ENCODE results near the gene TLCD1.

TLCD1 gene

DNA sequence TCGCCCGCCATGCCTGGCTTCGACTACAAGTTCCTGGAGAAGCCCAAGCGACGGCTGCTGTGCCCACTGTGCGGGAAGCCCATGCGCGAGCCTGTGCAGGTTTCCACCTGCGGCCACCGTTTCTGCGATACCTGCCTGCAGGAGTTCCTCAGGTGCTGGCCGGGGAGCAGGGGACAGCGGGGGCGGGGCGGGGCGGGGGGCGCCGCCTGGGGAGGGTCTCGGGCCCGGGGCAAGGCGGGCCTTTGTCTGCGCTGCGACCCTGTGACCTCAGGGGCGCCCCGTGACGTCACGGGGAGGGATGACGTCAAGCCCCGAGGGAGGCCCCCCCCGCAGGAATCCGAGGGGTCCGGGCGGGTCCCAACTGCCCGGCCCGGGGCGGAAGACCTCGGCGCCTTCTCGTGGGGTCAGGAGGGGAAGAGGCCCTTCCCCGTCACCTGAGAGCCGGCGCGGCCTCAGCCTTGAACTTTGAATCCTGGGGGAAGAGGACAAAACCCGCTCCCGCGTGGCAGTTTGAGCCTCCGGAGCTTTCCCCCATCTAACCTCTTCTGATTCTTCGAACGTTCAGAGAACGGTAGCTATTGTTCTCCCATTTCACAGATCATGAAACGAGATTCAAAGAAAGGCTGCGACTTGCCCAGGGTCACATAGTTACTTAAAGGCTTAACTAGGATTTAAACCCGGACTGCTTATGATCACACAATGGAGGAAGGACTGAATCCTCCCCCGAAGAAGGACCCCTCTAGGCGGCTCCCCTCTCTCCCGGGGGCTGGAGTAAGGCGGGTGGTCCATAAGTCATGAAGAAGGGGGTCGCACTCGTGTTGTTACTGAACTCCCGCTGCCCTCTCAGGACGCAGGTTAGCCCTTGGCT is 18.3 kb upstream of the TLCD1 start (continued):
- TF ChIP-seq, protein P1, sequence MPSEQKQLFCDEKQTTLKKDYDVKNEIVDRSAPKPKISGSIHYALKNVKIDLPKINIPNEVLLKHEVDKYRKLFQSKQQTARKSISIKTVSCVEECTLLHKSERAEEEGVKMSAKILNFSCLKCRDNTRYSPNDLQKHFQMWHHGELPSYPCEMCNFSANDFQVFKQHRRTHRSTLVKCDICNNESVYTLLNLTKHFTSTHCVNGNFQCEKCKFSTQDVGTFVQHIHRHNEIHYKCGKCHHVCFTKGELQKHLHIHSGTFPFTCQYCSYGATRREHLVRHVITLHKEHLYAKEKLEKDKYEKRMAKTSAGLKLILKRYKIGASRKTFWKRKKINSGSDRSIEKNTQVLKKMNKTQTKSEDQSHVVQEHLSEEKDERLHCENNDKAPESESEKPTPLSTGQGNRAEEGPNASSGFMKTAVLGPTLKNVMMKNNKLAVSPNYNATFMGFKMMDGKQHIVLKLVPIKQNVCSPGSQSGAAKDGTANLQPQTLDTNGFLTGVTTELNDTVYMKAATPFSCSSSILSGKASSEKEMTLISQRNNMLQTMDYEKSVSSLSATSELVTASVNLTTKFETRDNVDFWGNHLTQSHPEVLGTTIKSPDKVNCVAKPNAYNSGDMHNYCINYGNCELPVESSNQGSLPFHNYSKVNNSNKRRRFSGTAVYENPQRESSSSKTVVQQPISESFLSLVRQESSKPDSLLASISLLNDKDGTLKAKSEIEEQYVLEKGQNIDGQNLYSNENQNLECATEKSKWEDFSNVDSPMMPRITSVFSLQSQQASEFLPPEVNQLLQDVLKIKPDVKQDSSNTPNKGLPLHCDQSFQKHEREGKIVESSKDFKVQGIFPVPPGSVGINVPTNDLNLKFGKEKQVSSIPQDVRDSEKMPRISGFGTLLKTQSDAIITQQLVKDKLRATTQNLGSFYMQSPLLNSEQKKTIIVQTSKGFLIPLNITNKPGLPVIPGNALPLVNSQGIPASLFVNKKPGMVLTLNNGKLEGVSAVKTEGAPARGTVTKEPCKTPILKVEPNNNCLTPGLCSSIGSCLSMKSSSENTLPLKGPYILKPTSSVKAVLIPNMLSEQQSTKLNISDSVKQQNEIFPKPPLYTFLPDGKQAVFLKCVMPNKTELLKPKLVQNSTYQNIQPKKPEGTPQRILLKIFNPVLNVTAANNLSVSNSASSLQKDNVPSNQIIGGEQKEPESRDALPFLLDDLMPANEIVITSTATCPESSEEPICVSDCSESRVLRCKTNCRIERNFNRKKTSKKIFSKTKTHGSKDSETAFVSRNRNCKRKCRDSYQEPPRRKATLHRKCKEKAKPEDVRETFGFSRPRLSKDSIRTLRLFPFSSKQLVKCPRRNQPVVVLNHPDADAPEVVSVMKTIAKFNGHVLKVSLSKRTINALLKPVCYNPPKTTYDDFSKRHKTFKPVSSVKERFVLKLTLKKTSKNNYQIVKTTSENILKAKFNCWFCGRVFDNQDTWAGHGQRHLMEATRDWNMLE (tag by site-specific recombination; conservative IDR thresholded peaks at IDR 0.05; ENCODE audit: low read depth): no peak
- TF ChIP-seq ZNF335 (tag by site-specific recombination; conservative IDR thresholded peaks at IDR 0.05) (peak; percentile 75), PRDM1 (tag by site-specific recombination; IDR thresholded peaks at IDR 0.05) (no peak), SP3 (tag by site-specific recombination; IDR thresholded peaks at IDR 0.05) (peak; percentile 43), GFI1B (tag by site-specific recombination; IDR thresholded peaks at IDR 0.05) (no peak), ZNF791 (tag by site-specific recombination; IDR thresholded peaks at IDR 0.05) (no peak), ZBTB1 (tag by site-specific recombination; IDR thresholded peaks at IDR 0.05) (no peak), ZNF302 (tag by site-specific recombination; IDR thresholded peaks at IDR 0.05; ENCODE audit: low read depth) (no peak), TRIM28 (IDR thresholded peaks at IDR 0.05; ENCODE audit: borderline replicate concordance, low read length) (no peak), IKZF3 (tag by site-specific recombination; IDR thresholded peaks at IDR 0.05) (no peak), BCL11A (tag by site-specific recombination; IDR thresholded peaks at IDR 0.05; ENCODE audit: low read depth) (peak; percentile 58; the same call in 1 of the 2 replicates), ZNF133 (tag by site-specific recombination; IDR thresholded peaks at IDR 0.05) (no peak), MEIS1 (CRISPR knock-in tag; IDR thresholded peaks at IDR 0.05; ENCODE audit: borderline replicate concordance) (0 out of 2 replicates have a peak, but pooled peaks have one; percentile 1), KLF1 (tag by site-specific recombination; IDR thresholded peaks at IDR 0.05) (peak; percentile 46), ZNF426 (tag by site-specific recombination; IDR thresholded peaks at IDR 0.05) (no peak), KLF8 (tag by site-specific recombination; IDR thresholded peaks at IDR 0.05) (peak; percentile 89), ZNF10 (tag by site-specific recombination; IDR thresholded peaks at IDR 0.05) (0 out of 2 replicates have a peak, but pooled peaks have one; percentile 20), SCRT2 (tag by site-specific recombination; IDR thresholded peaks at IDR 0.05) (no peak)
- TF ChIP-seq, protein P2, sequence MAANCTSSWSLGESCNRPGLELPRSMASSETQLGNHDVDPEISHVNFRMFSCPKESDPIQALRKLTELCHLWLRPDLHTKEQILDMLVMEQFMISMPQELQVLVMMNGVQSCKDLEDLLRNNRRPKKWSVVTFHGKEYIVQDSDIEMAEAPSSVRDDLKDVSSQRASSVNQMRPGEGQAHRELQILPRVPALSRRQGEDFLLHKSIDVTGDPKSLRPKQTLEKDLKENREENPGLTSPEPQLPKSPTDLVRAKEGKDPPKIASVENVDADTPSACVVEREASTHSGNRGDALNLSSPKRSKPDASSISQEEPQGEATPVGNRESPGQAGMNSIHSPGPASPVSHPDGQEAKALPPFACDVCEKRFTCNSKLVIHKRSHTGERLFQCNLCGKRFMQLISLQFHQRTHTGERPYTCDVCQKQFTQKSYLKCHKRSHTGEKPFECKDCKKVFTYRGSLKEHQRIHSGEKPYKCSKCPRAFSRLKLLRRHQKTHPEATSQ (tag by site-specific recombination; IDR thresholded peaks at IDR 0.05): 0 out of 2 replicates have a peak, but pooled peaks have one; percentile 10
- TF ChIP-seq, protein P3, sequence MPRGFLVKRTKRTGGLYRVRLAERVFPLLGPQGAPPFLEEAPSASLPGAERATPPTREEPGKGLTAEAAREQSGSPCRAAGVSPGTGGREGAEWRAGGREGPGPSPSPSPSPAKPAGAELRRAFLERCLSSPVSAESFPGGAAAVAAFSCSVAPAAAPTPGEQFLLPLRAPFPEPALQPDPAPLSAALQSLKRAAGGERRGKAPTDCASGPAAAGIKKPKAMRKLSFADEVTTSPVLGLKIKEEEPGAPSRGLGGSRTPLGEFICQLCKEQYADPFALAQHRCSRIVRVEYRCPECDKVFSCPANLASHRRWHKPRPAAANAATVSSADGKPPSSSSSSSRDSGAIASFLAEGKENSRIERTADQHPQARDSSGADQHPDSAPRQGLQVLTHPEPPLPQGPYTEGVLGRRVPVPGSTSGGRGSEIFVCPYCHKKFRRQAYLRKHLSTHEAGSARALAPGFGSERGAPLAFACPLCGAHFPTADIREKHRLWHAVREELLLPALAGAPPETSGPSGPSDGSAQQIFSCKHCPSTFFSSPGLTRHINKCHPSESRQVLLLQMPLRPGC (tag by site-specific recombination; IDR thresholded peaks at IDR 0.05): peak; percentile 56; the same call in 1 of the 2 replicates
- TF ChIP-seq, protein P4, sequence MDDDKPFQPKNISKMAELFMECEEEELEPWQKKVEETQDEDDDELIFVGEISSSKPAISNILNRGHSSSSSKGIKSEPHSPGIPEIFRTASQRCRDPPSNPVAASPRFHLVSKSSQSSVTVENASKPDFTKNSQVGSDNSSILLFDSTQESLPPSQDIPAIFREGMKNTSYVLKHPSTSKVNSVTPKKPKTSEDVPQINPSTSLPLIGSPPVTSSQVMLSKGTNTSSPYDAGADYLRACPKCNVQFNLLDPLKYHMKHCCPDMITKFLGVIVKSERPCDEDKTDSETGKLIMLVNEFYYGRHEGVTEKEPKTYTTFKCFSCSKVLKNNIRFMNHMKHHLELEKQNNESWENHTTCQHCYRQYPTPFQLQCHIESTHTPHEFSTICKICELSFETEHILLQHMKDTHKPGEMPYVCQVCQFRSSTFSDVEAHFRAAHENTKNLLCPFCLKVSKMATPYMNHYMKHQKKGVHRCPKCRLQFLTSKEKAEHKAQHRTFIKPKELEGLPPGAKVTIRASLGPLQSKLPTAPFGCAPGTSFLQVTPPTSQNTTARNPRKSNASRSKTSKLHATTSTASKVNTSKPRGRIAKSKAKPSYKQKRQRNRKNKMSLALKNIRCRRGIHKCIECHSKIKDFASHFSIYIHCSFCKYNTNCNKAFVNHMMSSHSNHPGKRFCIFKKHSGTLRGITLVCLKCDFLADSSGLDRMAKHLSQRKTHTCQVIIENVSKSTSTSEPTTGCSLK (tag by site-specific recombination; IDR thresholded peaks at IDR 0.05): no peak
- TF ChIP-seq, protein P5, sequence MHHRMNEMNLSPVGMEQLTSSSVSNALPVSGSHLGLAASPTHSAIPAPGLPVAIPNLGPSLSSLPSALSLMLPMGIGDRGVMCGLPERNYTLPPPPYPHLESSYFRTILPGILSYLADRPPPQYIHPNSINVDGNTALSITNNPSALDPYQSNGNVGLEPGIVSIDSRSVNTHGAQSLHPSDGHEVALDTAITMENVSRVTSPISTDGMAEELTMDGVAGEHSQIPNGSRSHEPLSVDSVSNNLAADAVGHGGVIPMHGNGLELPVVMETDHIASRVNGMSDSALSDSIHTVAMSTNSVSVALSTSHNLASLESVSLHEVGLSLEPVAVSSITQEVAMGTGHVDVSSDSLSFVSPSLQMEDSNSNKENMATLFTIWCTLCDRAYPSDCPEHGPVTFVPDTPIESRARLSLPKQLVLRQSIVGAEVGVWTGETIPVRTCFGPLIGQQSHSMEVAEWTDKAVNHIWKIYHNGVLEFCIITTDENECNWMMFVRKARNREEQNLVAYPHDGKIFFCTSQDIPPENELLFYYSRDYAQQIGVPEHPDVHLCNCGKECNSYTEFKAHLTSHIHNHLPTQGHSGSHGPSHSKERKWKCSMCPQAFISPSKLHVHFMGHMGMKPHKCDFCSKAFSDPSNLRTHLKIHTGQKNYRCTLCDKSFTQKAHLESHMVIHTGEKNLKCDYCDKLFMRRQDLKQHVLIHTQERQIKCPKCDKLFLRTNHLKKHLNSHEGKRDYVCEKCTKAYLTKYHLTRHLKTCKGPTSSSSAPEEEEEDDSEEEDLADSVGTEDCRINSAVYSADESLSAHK (tag by site-specific recombination; IDR thresholded peaks at IDR 0.05): peak; percentile 41; the same call in 1 of the 2 replicates
- TF ChIP-seq, protein P6, sequence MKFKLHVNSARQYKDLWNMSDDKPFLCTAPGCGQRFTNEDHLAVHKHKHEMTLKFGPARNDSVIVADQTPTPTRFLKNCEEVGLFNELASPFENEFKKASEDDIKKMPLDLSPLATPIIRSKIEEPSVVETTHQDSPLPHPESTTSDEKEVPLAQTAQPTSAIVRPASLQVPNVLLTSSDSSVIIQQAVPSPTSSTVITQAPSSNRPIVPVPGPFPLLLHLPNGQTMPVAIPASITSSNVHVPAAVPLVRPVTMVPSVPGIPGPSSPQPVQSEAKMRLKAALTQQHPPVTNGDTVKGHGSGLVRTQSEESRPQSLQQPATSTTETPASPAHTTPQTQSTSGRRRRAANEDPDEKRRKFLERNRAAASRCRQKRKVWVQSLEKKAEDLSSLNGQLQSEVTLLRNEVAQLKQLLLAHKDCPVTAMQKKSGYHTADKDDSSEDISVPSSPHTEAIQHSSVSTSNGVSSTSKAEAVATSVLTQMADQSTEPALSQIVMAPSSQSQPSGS (tag by site-specific recombination; IDR thresholded peaks at IDR 0.05; ENCODE audit: low read depth): peak; percentile 95
